WTC11 (cell line): ENCODE data around the gene KLC1. TPM values are rescaled to one million over a fixed set of nuclear protein-coding genes. Genes with fewer than 3 reads are reported as not detected.

Experiments
- ATAC-seq: fragments of 200-7000 bp; cut with Tn5 transposase; 2 replicates; pipeline ENCODE4 v1.10.0; 2021; ENCODE audit warnings: mild to moderate bottlenecking, moderate library complexity
- CTCF ChIA-PET: fragments of 300-600 bp; sonication (Branson Sonifier 250); formaldehyde crosslinking; loops from one replicate; lab custom pipeline; 2021; ENCODE audit warnings: antibody characterized with exemption; lab: Charles Lee
- POLR2A ChIA-PET: fragments of 350-600 bp; sonication (Branson Sonifier 250); formaldehyde crosslinking; loops from one replicate; lab custom pipeline; 2021; ENCODE audit warnings: antibody characterized with exemption; lab: Charles Lee
- DNase-seq: peaks from one replicate; pipeline ENCODE4 v3.0.0; 2021; ENCODE audit warnings: low spot score
- H3K27ac Mint-ChIP-seq: 2 replicates; pipeline ENCODE4 v1.8.0; 2021; ENCODE audit warnings: mixed read lengths
- H3K27me3 Mint-ChIP-seq: 2 replicates; pipeline ENCODE4 v1.8.0; 2021; ENCODE audit warnings: low read depth, mild to moderate bottlenecking, moderate library complexity, mixed read lengths
- H3K36me3 Mint-ChIP-seq: 2 replicates; pipeline ENCODE4 v1.8.0; 2021; ENCODE audit warnings: mixed read lengths
- H3K4me1 Mint-ChIP-seq: 2 replicates; pipeline ENCODE4 v1.8.0; 2022; ENCODE audit warnings: mixed read lengths
- H3K4me3 Mint-ChIP-seq: 2 replicates; pipeline ENCODE4 v1.8.0; 2021; ENCODE audit warnings: mild to moderate bottlenecking, moderate library complexity, mixed read lengths
- H3K9me3 Mint-ChIP-seq: 2 replicates; pipeline ENCODE4 v1.8.0; 2021; ENCODE audit warnings: mixed read lengths
- AR ChIP-seq: fragments of 250-450 bp; sonication (Bioruptor Pico); IDR thresholded peaks from 2 replicates; pipeline ENCODE4 v1.9.0; 2021; ENCODE audit warnings: mild to moderate bottlenecking
- ARID4B ChIP-seq: sonication (generic); formaldehyde crosslinking; IDR thresholded peaks from 2 replicates; pipeline ENCODE4 v1.8.0; 2023; ENCODE audit warnings: missing genetic modification reagents, mild to moderate bottlenecking, borderline replicate concordance
- ATF1 ChIP-seq: sonication (generic); formaldehyde crosslinking; IDR thresholded peaks from 2 replicates; pipeline ENCODE4 v1.8.1; 2023; ENCODE audit warnings: mild to moderate bottlenecking, moderate library complexity, missing genetic modification reagents
- CBFB ChIP-seq: sonication (generic); formaldehyde crosslinking; IDR thresholded peaks from 2 replicates; pipeline ENCODE4 v1.8.1; 2022; ENCODE audit warnings: mild to moderate bottlenecking, low read depth, missing genetic modification reagents
- ERG ChIP-seq: fragments of 250-450 bp; sonication (Bioruptor Pico); IDR thresholded peaks from 2 replicates; pipeline ENCODE4 v1.8.0; 2021; ENCODE audit warnings: mild to moderate bottlenecking
- ESRRA ChIP-seq: sonication (generic); formaldehyde crosslinking; IDR thresholded peaks from 2 replicates; pipeline ENCODE4 v1.8.1; 2022; ENCODE audit warnings: mild to moderate bottlenecking, missing genetic modification reagents, borderline replicate concordance
- FOXP1 ChIP-seq: sonication (generic); formaldehyde crosslinking; IDR thresholded peaks from 2 replicates; pipeline ENCODE4 v1.8.0; 2022; ENCODE audit warnings: missing genetic modification reagents, mild to moderate bottlenecking, moderate library complexity, borderline replicate concordance
- FOXP4 ChIP-seq: sonication (generic); formaldehyde crosslinking; IDR thresholded peaks from 2 replicates; pipeline ENCODE4 v1.8.0; 2022; ENCODE audit warnings: mild to moderate bottlenecking, missing genetic modification reagents
- GRHL2 ChIP-seq: fragments of 250-450 bp; sonication (Bioruptor Pico); IDR thresholded peaks from 2 replicates; pipeline ENCODE4 v1.8.0; 2022; ENCODE audit warnings: mild to moderate bottlenecking, moderate library complexity; ENCODE audit not compliant: insufficient replicate concordance, severe bottlenecking
- IRF1 ChIP-seq: sonication (generic); formaldehyde crosslinking; IDR thresholded peaks from 2 replicates; pipeline ENCODE4 v1.8.0; 2023; ENCODE audit warnings: missing genetic modification reagents
- MAX ChIP-seq: sonication (generic); formaldehyde crosslinking; IDR thresholded peaks from 2 replicates; pipeline ENCODE4 v1.8.0; 2022; ENCODE audit warnings: mild to moderate bottlenecking, missing genetic modification reagents
- MYBL2 ChIP-seq: sonication (generic); formaldehyde crosslinking; IDR thresholded peaks from 2 replicates; pipeline ENCODE4 v1.8.1; 2023; ENCODE audit warnings: mild to moderate bottlenecking, moderate library complexity, missing genetic modification reagents
- NFATC4 ChIP-seq: fragments of 250-450 bp; sonication (Bioruptor Pico); IDR thresholded peaks from 2 replicates; pipeline ENCODE4 v1.9.0; 2021; ENCODE audit warnings: mild to moderate bottlenecking
- NFE2L1 ChIP-seq: sonication (generic); formaldehyde crosslinking; IDR thresholded peaks from 2 replicates; pipeline ENCODE4 v1.8.1; 2023; ENCODE audit warnings: missing genetic modification reagents
- RELA ChIP-seq: sonication (generic); formaldehyde crosslinking; IDR thresholded peaks from 2 replicates; pipeline ENCODE4 v1.8.1; 2022; ENCODE audit warnings: missing genetic modification reagents, mild to moderate bottlenecking, borderline replicate concordance
- RORB ChIP-seq: fragments of 250-450 bp; sonication (Bioruptor Pico); IDR thresholded peaks from 2 replicates; pipeline ENCODE4 v1.9.0; 2021; ENCODE audit warnings: mild to moderate bottlenecking
- SMAD4 ChIP-seq: sonication (generic); formaldehyde crosslinking; IDR thresholded peaks from 2 replicates; pipeline ENCODE4 v1.8.0; 2022; ENCODE audit warnings: mild to moderate bottlenecking, missing genetic modification reagents
- TEAD1 ChIP-seq: sonication (generic); formaldehyde crosslinking; IDR thresholded peaks from 2 replicates; pipeline ENCODE4 v1.8.0; 2022; ENCODE audit warnings: mild to moderate bottlenecking, missing genetic modification reagents
- TEAD4 ChIP-seq: sonication (generic); formaldehyde crosslinking; IDR thresholded peaks from 2 replicates; pipeline ENCODE4 v1.8.0; 2022; ENCODE audit warnings: mild to moderate bottlenecking, missing genetic modification reagents
- USF1 ChIP-seq: sonication (generic); formaldehyde crosslinking; IDR thresholded peaks from 2 replicates; pipeline ENCODE4 v1.8.0; 2022; ENCODE audit warnings: mild to moderate bottlenecking, missing genetic modification reagents
- USF2 ChIP-seq: sonication (generic); formaldehyde crosslinking; IDR thresholded peaks from 2 replicates; pipeline ENCODE4 v1.8.1; 2023; ENCODE audit warnings: mild to moderate bottlenecking, missing genetic modification reagents, moderate library complexity
- ZNF121 ChIP-seq: sonication (generic); formaldehyde crosslinking; IDR thresholded peaks from 2 replicates; pipeline ENCODE4 v1.8.0; 2023; ENCODE audit warnings: missing genetic modification reagents
- total RNA-seq: library from RNA; stranded (reverse); gene quantifications from 3 replicates; pipeline ENCODE4 v1.2.3, GENCODE V29; 2021

Gene KLC1
- total RNA-seq, 1 experiment from 2014 or later, result 171 TPM

GRCh38 chr14:103606963-103607668 lies 21.9 kb upstream of the KLC1 start:
- CTCF ChIA-PET, result interaction anchor here (1.1 to 1.6 kb wide), 3 partner anchors 87 to 471 kb away, joined by 3 to 8 read pairs (median 3); no protein-coding TSS in a partner anchor
- peak; percentile 47 for DNase-seq
- Mint-ChIP-seq H3K9me3 (peaks cover 13% of the 10 kb centered on the region), H3K4me3 (peak overlapping the region; percentile 28), H3K27me3 (peaks cover 44% of the 10 kb centered on the region), H3K27ac (no peak overlapping the region), H3K36me3 (peaks cover 12% of the 10 kb centered on the region), H3K4me1 (peaks cover 14% of the 10 kb centered on the region)
- ATAC-seq, result peak; percentile 66
- POLR2A ChIA-PET, result interaction anchor here (0.5 kb wide), 2 partner anchors 43 to 1078 kb away, joined by 3 to 4 read pairs; no protein-coding TSS in a partner anchor
- no peak for TF ChIP-seq NFE2L1
- no peak for TF ChIP-seq USF1
- peak; percentile 1; the same call in 1 of the 2 replicates for TF ChIP-seq ZNF121 (CRISPR knock-in tag)
- no peak for TF ChIP-seq IRF1 (CRISPR knock-in tag)
- no peak for TF ChIP-seq RELA (CRISPR knock-in tag)
- TF ChIP-seq CBFB (CRISPR knock-in tag), result no peak
- TF ChIP-seq USF2 (CRISPR knock-in tag), result peak; percentile 56; the same call in 1 of the 2 replicates
- no peak for TF ChIP-seq SMAD4
- TF ChIP-seq GRHL2 (CRISPR knock-in tag), result no peak
- TF ChIP-seq AR, result no peak
- peak; percentile 51; the same call in 1 of the 2 replicates for TF ChIP-seq TEAD1 (CRISPR knock-in tag)
- TF ChIP-seq ARID4B (CRISPR knock-in tag), result peak; percentile 73; the same call in 1 of the 2 replicates
- TF ChIP-seq MYBL2 (CRISPR knock-in tag), result 0 out of 2 replicates have a peak, but pooled peaks have one; percentile 20
- TF ChIP-seq ATF1 (CRISPR knock-in tag), result no peak
- peak; percentile 93 for TF ChIP-seq MAX (CRISPR knock-in tag)
- no peak for TF ChIP-seq ERG
- no peak for TF ChIP-seq TEAD4
- no peak for TF ChIP-seq RORB (CRISPR knock-in tag)
- 0 out of 2 replicates have a peak, but pooled peaks have one; percentile 26 for TF ChIP-seq FOXP4 (CRISPR knock-in tag)
- no peak for TF ChIP-seq ESRRA (CRISPR knock-in tag)
- peak; percentile 65 for TF ChIP-seq FOXP1 (CRISPR knock-in tag)
- no peak for TF ChIP-seq NFATC4 (CRISPR knock-in tag)
